ENCODE data around the gene METAP2. TPM values are rescaled to one million over a fixed set of nuclear protein-coding genes. Genes with fewer than 3 reads are reported as not detected.

Gene METAP2
- total RNA-seq, 2 donors from 2014 or later, result 50.7 to 60.3 TPM

GRCh38 chr12:95504140-95504539 lies 30.2 kb downstream of the METAP2 start:
- H3K36me3 Mint-ChIP-seq (ENCODE audit: low read depth), result peaks cover 23% of the 10 kb centered on the region
- H3K27me3 Mint-ChIP-seq, result no peaks in the 10 kb centered on the region
- no peak for ATAC-seq

GRCh38 chr12:95505039-95505438 lies 31.1 kb downstream of the METAP2 start:
- ATAC-seq (no peak), DNase-seq (no peak)
- H3K9me3 ChIP-seq (ENCODE audit: control insufficient read depth, low read length, poor library complexity, severe bottlenecking), result no peaks in the 10 kb centered on the region
- no peak overlapping the region for H3K4me3 Mint-ChIP-seq
- H3K27ac Mint-ChIP-seq, result no peak overlapping the region
- H3K27me3 Mint-ChIP-seq, result no peaks in the 10 kb centered on the region
- H3K36me3 Mint-ChIP-seq (ENCODE audit: low read depth), result peaks cover 22% of the 10 kb centered on the region
- peaks cover 10% of the 10 kb centered on the region for H3K4me1 Mint-ChIP-seq

More at GRCh38 chr12:95504140-95504539, 30.2 kb downstream of the METAP2 start:
- no peak for DNase-seq
- H3K4me3 Mint-ChIP-seq, result no peak overlapping the region
- H3K4me1 Mint-ChIP-seq, result peaks cover 14% of the 10 kb centered on the region
- no peak overlapping the region for H3K27ac Mint-ChIP-seq
- no peaks in the 10 kb centered on the region for H3K9me3 ChIP-seq (ENCODE audit: control insufficient read depth, low read length, poor library complexity, severe bottlenecking)

DNA sequence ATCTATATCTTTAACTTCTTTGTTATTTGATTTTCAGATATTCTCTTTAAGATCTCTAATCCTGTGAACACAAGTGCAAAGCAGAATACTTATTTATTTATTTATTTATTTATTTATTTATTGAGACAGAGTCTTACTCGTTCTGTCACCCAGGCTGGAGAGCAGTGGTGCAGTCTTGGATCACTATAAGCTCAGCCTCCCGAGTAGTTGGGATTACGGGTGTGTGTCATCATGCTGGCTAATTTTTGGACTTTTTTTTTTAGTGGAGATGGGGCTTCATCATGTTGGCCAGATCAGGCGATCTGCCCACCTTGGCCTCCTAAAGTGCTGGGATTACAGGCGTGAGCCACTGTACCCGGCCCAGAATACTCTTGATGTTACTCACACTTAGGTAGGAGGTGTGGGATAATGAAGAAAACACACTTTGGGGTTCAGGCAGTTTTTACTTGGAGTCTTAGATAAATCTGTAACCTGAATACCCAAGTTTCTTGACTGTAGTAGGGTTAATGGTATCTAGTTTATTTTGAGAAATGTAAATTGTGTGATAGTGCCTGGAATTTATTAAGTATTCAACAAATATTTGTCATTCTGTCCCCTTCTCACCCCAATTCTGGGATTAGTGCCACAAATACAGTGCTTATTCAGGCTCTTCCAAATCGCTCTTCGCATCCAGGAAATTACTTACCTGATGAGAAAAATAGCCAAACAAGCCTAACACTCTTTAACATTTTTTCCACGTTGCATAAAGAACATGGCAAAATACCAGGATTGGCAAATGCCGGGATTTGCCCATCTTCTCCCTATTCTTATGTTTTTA lies 33.0 kb downstream of the METAP2 start:
- no peak for DNase-seq
- Mint-ChIP-seq H3K36me3 (ENCODE audit: low read depth) (peaks cover 22% of the 10 kb centered on the region), H3K27me3 (no peaks in the 10 kb centered on the region), H3K4me3 (no peak overlapping the region), H3K27ac (no peak overlapping the region), H3K4me1 (peaks cover 12% of the 10 kb centered on the region)
- no peak for ATAC-seq
- H3K9me3 ChIP-seq (ENCODE audit: control insufficient read depth, low read length, poor library complexity, severe bottlenecking), result no peaks in the 10 kb centered on the region

DNA sequence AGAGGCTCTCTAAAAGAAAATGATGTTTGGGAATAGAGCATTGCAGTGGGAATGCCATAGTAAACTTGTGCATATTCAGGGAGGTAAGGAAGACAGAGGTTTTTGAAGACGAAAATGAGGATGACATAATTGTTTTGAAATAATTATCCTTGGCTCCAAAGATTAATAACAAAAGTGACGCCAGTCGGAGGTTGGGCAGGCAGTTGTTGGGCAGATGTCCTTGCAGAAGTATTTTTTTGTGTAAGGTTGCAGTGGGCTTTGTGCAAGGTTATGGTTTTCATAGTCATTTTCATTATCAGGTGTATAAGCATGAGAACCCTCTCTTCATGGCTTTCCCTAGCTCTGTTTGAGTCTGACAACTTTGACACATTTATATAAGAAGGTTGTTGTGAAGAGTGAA lies 35.3 kb downstream of the METAP2 start:
- Mint-ChIP-seq H3K36me3 (ENCODE audit: low read depth) (peaks cover 20% of the 10 kb centered on the region), H3K4me3 (no peak overlapping the region), H3K27ac (peak overlapping the region; percentile 41), H3K27me3 (no peaks in the 10 kb centered on the region), H3K4me1 (peaks cover 8% of the 10 kb centered on the region)
- DNase-seq, result no peak
- no peak for ATAC-seq
- no peaks in the 10 kb centered on the region for H3K9me3 ChIP-seq (ENCODE audit: control insufficient read depth, low read length, poor library complexity, severe bottlenecking)

- H3K27ac Mint-ChIP-seq, result peak overlapping the region; percentile 80
- H3K27me3 Mint-ChIP-seq, result no peaks in the 10 kb centered on the region
- H3K4me3 Mint-ChIP-seq, result no peak overlapping the region
These were observed 38.0 kb downstream of the METAP2 start for GRCh38 chr12:95511977-95512376.

DNA sequence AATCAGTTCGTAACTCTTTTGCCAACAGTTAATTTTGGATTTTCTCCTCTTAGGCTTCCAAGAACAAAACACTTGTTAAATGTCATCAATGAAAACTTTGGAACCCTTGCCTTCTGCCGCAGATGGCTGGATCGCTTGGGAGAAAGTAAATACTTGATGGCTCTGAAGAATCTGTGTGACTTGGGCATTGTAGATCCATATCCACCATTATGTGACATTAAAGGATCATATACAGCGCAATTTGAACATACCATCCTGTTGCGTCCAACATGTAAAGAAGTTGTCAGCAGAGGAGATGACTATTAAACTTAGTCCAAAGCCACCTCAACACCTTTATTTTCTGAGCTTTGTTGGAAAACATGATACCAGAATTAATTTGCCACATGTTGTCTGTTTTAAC lies 39.6 kb downstream of the METAP2 start:
- Mint-ChIP-seq H3K4me1 (peaks cover 7% of the 10 kb centered on the region), H3K27ac (no peak overlapping the region), H3K4me3 (no peak overlapping the region), H3K27me3 (no peaks in the 10 kb centered on the region), H3K36me3 (ENCODE audit: low read depth) (peaks cover 9% of the 10 kb centered on the region)
- DNase-seq, result no peak
- no peak for ATAC-seq
- no peaks in the 10 kb centered on the region for H3K9me3 ChIP-seq (ENCODE audit: control insufficient read depth, low read length, poor library complexity, severe bottlenecking)

More at GRCh38 chr12:95511977-95512376, 38.0 kb downstream of the METAP2 start:
- DNase-seq (no peak), ATAC-seq (no peak)
- H3K4me1 Mint-ChIP-seq, result peaks cover 8% of the 10 kb centered on the region
- H3K9me3 ChIP-seq (ENCODE audit: control insufficient read depth, low read length, poor library complexity, severe bottlenecking), result no peaks in the 10 kb centered on the region
- peaks cover 14% of the 10 kb centered on the region for H3K36me3 Mint-ChIP-seq (ENCODE audit: low read depth)

DNA sequence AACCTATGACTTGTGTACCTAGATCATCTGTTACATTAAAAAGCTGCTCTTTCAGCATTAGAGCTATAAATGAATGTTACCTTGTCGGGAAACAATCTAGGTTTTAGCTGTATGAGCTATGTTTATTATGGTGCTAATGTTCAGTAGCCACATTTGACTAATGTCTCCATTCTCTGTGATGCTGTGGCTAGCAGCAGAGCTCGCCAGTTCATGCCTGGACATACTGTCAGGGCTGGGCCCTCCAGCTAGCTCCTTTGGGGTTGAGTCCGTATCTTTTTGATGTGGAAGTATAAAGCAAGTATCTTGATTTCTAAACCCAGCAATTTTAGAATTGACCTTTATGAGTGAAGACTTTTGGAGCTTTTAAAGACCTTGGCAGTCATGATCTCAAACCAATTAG lies 41.2 kb downstream of the METAP2 start:
- Mint-ChIP-seq H3K27ac (no peak overlapping the region), H3K4me3 (no peak overlapping the region)

GRCh38 chr12:95516757-95517156 lies 42.8 kb downstream of the METAP2 start:
- DNase-seq (no peak), ATAC-seq (no peak)
- H3K36me3 Mint-ChIP-seq (ENCODE audit: low read depth), result peaks cover 5% of the 10 kb centered on the region
- H3K9me3 ChIP-seq (ENCODE audit: control insufficient read depth, low read length, poor library complexity, severe bottlenecking), result no peaks in the 10 kb centered on the region
- H3K4me1 Mint-ChIP-seq, result no peaks in the 10 kb centered on the region
- H3K27ac Mint-ChIP-seq, result no peak overlapping the region
- H3K27me3 Mint-ChIP-seq, result no peaks in the 10 kb centered on the region
- no peak overlapping the region for H3K4me3 Mint-ChIP-seq

More for the DNA sequence above, 41.2 kb downstream of the METAP2 start:
- H3K4me1 Mint-ChIP-seq, result peaks cover under 1% of the 10 kb centered on the region
- ATAC-seq, result no peak
- H3K36me3 Mint-ChIP-seq (ENCODE audit: low read depth), result peaks cover 5% of the 10 kb centered on the region
- H3K27me3 Mint-ChIP-seq, result no peaks in the 10 kb centered on the region
- no peak for DNase-seq
- no peaks in the 10 kb centered on the region for H3K9me3 ChIP-seq (ENCODE audit: control insufficient read depth, low read length, poor library complexity, severe bottlenecking)

- peaks cover 2% of the 10 kb centered on the region for H3K36me3 Mint-ChIP-seq (ENCODE audit: low read depth)
- no peak for ATAC-seq
- no peak overlapping the region for H3K27ac Mint-ChIP-seq
- no peaks in the 10 kb centered on the region for H3K27me3 Mint-ChIP-seq
- no peaks in the 10 kb centered on the region for H3K4me1 Mint-ChIP-seq
- no peak overlapping the region for H3K4me3 Mint-ChIP-seq
- no peaks in the 10 kb centered on the region for H3K9me3 ChIP-seq (ENCODE audit: control insufficient read depth, low read length, poor library complexity, severe bottlenecking)
- no peak for DNase-seq
These were observed 43.3 kb downstream of the METAP2 start for GRCh38 chr12:95517246-95517645.

DNA sequence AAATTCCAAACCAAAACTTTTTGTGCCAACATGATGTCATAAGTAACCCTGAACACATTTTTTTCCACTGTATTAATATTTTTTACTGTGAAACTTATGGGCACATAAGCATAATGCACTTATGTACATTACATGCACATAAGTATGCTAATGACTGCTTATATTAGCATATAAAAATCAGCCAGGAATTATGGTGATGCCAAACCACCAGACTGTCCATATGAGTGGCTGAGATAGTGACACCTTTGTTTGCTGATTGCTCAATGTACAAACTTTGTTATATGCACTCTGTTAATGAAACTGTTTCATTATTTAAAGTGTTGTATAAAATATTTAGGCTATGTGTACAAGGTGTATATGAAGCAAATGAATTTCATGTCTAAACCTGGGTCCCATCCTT lies 45.0 kb downstream of the METAP2 start:
- no peak overlapping the region for H3K4me3 Mint-ChIP-seq
- H3K27ac Mint-ChIP-seq, result no peak overlapping the region
- no peaks in the 10 kb centered on the region for H3K27me3 Mint-ChIP-seq
- no peaks in the 10 kb centered on the region for H3K4me1 Mint-ChIP-seq
- H3K9me3 ChIP-seq (ENCODE audit: control insufficient read depth, low read length, poor library complexity, severe bottlenecking), result no peaks in the 10 kb centered on the region
- no peak for ATAC-seq
- H3K36me3 Mint-ChIP-seq (ENCODE audit: low read depth), result no peaks in the 10 kb centered on the region
- DNase-seq, result no peak

GRCh38 chr12:95520816-95521215 lies 46.9 kb downstream of the METAP2 start:
- Mint-ChIP-seq H3K4me3 (no peak overlapping the region), H3K27ac (no peak overlapping the region), H3K27me3 (no peaks in the 10 kb centered on the region), H3K36me3 (ENCODE audit: low read depth) (no peaks in the 10 kb centered on the region), H3K4me1 (no peaks in the 10 kb centered on the region)
- no peak for ATAC-seq
- no peaks in the 10 kb centered on the region for H3K9me3 ChIP-seq (ENCODE audit: control insufficient read depth, low read length, poor library complexity, severe bottlenecking)
- no peak for DNase-seq

GRCh38 chr12:95522692-95523091 lies 48.7 kb downstream of the METAP2 start:
- H3K9me3 ChIP-seq (ENCODE audit: control insufficient read depth, low read length, poor library complexity, severe bottlenecking), result no peaks in the 10 kb centered on the region
- H3K27ac Mint-ChIP-seq, result no peak overlapping the region
- no peak overlapping the region for H3K4me3 Mint-ChIP-seq
- no peaks in the 10 kb centered on the region for H3K36me3 Mint-ChIP-seq (ENCODE audit: low read depth)
- DNase-seq, result no peak
- ATAC-seq, result no peak
- H3K4me1 Mint-ChIP-seq, result no peaks in the 10 kb centered on the region
- H3K27me3 Mint-ChIP-seq, result no peaks in the 10 kb centered on the region

DNA sequence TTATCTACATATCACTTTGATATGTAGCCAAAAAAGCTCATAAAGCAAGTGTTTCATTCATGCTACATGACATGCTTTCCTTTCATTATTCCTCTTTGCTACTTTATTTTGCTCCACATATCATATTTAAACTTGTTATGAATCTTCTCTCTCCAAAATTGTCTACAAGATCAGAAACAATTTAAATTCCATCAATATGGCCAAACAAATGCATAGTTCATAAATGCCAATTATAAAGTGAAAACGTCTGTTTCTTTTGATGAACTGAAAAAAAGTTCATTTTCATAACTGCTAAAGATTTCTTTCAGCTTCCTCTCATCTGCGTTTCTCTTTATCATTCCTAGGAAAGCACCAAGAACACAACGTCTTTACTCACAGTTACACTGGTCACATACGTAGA lies 54.5 kb downstream of the METAP2 start:
- ATAC-seq (no peak), DNase-seq (no peak)
- H3K27me3 Mint-ChIP-seq, result no peaks in the 10 kb centered on the region
- H3K27ac Mint-ChIP-seq, result no peak overlapping the region
- H3K4me3 Mint-ChIP-seq, result no peak overlapping the region
- no peaks in the 10 kb centered on the region for H3K36me3 Mint-ChIP-seq (ENCODE audit: low read depth)
- H3K9me3 ChIP-seq (ENCODE audit: control insufficient read depth, low read length, poor library complexity, severe bottlenecking), result no peaks in the 10 kb centered on the region
- H3K4me1 Mint-ChIP-seq, result peaks cover 5% of the 10 kb centered on the region

GRCh38 chr12:95529693-95530225 lies 55.8 kb downstream of the METAP2 start:
- no peaks in the 10 kb centered on the region for H3K9me3 ChIP-seq (ENCODE audit: control insufficient read depth, low read length, poor library complexity, severe bottlenecking)
- Mint-ChIP-seq H3K27ac (peak overlapping the region; percentile 80), H3K27me3 (peaks cover 11% of the 10 kb centered on the region), H3K4me3 (no peak overlapping the region), H3K4me1 (peaks cover 8% of the 10 kb centered on the region), H3K36me3 (ENCODE audit: low read depth) (peaks cover 2% of the 10 kb centered on the region)
- DNase-seq (no peak), ATAC-seq (no peak)
